ENCODE results near the gene DMRTA1.

- TF ChIP-seq POLR2A (IDR thresholded peaks at IDR 0.05; ENCODE audit: low read length) (no peak), GATA1 (IDR thresholded peaks at IDR 0.05; ENCODE audit: low read depth, low read length) (no peak)
Measured at GRCh38 chr9:22405869-22406659, 40.6 kb upstream of the DMRTA1 start.
